ENCODE measurements around the gene IL22RA2. TPM values are rescaled to one million over a fixed set of nuclear protein-coding genes. Genes with fewer than 3 reads are reported as not detected.

IL22RA2 gene
- total RNA-seq, 1 experiment from 2014 or later = not detected

- H3K79me2 ChIP-seq (ENCODE audit: insufficient read depth, low read length) = no peaks in the 10 kb centered on the region
- H3K4ac ChIP-seq (ENCODE audit: low read depth, low read length) = no peak overlapping the region
- H2BK20ac ChIP-seq (ENCODE audit: low read depth, low read length, poor library complexity, severe bottlenecking) = no peak overlapping the region
- Mint-ChIP-seq H3K27me3 (ENCODE audit: low read depth) (peaks cover 18% of the 10 kb centered on the region), H3K36me3 (ENCODE audit: insufficient read depth in 1 of 3, low read depth in 3 of 3) (peaks cover 34 to 59% (median 42%) of the 10 kb centered on the region in 3 experiments), H3K9me3 (peaks cover 52 to 61% of the 10 kb centered on the region in 2 experiments), H3K4me3 (no peak overlapping the region), H3K4me1 (peaks cover 13% of the 10 kb centered on the region in 2 experiments), H3K27ac (no peak overlapping the region)
- no peak overlapping the region for H2BK12ac ChIP-seq (ENCODE audit: insufficient read length, low read depth, low read length)
- H3K14ac ChIP-seq (ENCODE audit: insufficient read depth, low read length) = no peak overlapping the region
- no peak overlapping the region for H4K5ac ChIP-seq (ENCODE audit: insufficient read length, low read depth, low read length)
- H2BK15ac ChIP-seq (ENCODE audit: low read depth, low read length) = no peak overlapping the region
- no peak overlapping the region for H3K4me2 ChIP-seq (ENCODE audit: insufficient read depth, insufficient read length, low read length)
- no peak overlapping the region for H3K56ac ChIP-seq (ENCODE audit: insufficient read length, low read depth, low read length)
- H3T11ph ChIP-seq (ENCODE audit: low read length) = no peak overlapping the region
- DNase-seq = no peak
- no peaks in the 10 kb centered on the region for H3K79me1 ChIP-seq (ENCODE audit: insufficient read depth, low read depth, low read length, poor library complexity, severe bottlenecking)
- H2BK120ac ChIP-seq (ENCODE audit: low read depth, low read length, poor library complexity, severe bottlenecking) = no peak overlapping the region
- no peaks in the 10 kb centered on the region for H3K23me2 ChIP-seq (ENCODE audit: insufficient read length, low read depth, low read length, poor library complexity, severe bottlenecking)
- H2AFZ ChIP-seq (ENCODE audit: low read length) = no peak overlapping the region
- H4K20me1 ChIP-seq (ENCODE audit: control insufficient read depth, insufficient read depth, insufficient read length) = no peaks in the 10 kb centered on the region
- peaks cover 28% of the 10 kb centered on the region for H3K9me3 ChIP-seq (ENCODE audit: control insufficient read depth, low read depth, low read length)
- H3K23ac ChIP-seq (ENCODE audit: insufficient read length, low read depth, low read length) = no peak overlapping the region
- TF ChIP-seq CTCF (conservative IDR thresholded peaks at IDR 0.05) = no peak
- no peak overlapping the region for H2BK5ac ChIP-seq (ENCODE audit: insufficient read length, low read length)
- no CpG with 5 or more reads among the region's 8 CpGs for WGBS (ENCODE audit: extremely low coverage, insufficient read length, low lambda C conversion rate)
- H4K8ac ChIP-seq (replicated peaks; ENCODE audit: insufficient read length, low read depth, low read length) = no peak overlapping the region
- no peak overlapping the region for H4K91ac ChIP-seq (ENCODE audit: insufficient read length, low read depth, low read length)
- no peak overlapping the region for H2AK5ac ChIP-seq (ENCODE audit: insufficient read length, low read length)
- H3K18ac ChIP-seq (ENCODE audit: insufficient read length, low read depth, low read length) = no peak overlapping the region
- H3K9ac ChIP-seq (ENCODE audit: extremely low read depth, insufficient read length, low read length) = no peak overlapping the region
- H3K4me1 ChIP-seq (ENCODE audit: insufficient read depth, low read length) = peaks cover 4% of the 10 kb centered on the region; the same call in 1 of the 2 replicates
- H3K27me3 ChIP-seq (ENCODE audit: insufficient read depth, low read length) = no peaks in the 10 kb centered on the region
- H3K27ac ChIP-seq (ENCODE audit: insufficient read length, low read depth, low read length) = no peak overlapping the region
Measured at GRCh38 chr6:137166247-137167098, 7.0 kb downstream of the IL22RA2 start.
